GM12801 (cell line): Measurements from ENCODE around the gene ATG7.

Experiments used
- CTCF ChIP-seq: IDR thresholded peaks from one replicate; pipeline ENCODE4 v1.5.1; 2011; ENCODE audit warnings: control low read depth; ENCODE audit not compliant: insufficient read length; ENCODE audit errors: extremely low read depth

ATG7 gene

GRCh38 chr3:11450015-11450414 is 177.8 kb downstream of the ATG7 start:
- TF ChIP-seq CTCF, result no peak

GRCh38 chr3:11452312-11452711 is 180.1 kb downstream of the ATG7 start:
- TF ChIP-seq CTCF, result no peak

GRCh38 chr3:11452885-11453847 is 181.0 kb downstream of the ATG7 start:
- TF ChIP-seq CTCF, result no peak

GRCh38 chr3:11455956-11456355 is 183.8 kb downstream of the ATG7 start:
- TF ChIP-seq CTCF, result no peak

GRCh38 chr3:11457135-11457534 is 184.9 kb downstream of the ATG7 start:
- no peak for TF ChIP-seq CTCF

- no peak for TF ChIP-seq CTCF
These were observed 187.1 kb downstream of the ATG7 start for GRCh38 chr3:11459186-11459824.

- no peak for TF ChIP-seq CTCF
These were observed 189.0 kb downstream of the ATG7 start for GRCh38 chr3:11461226-11461625.
